SH-SY5Y (cell line): ENCODE measurements around the gene FBXL16.

Experiments used
- GATA2 ChIP-seq: IDR thresholded peaks from 2 replicates; pipeline ENCODE4 v1.6.1; 2011; ENCODE audit warnings: mild to moderate bottlenecking, low read depth, low read length
- GATA3 ChIP-seq: IDR thresholded peaks from 2 replicates; pipeline ENCODE4 v1.6.1; 2011; ENCODE audit warnings: low read depth, mild to moderate bottlenecking, low read length, moderate library complexity

GRCh38 chr16:671353-672131 lies 34.1 kb downstream of the FBXL16 start:
- no peak for TF ChIP-seq GATA2
- TF ChIP-seq GATA3, result no peak
